Skeletal muscle tissue (tissue), 4 donors: ENCODE results near the gene NTRK3. TPM values are rescaled to one million over a fixed set of nuclear protein-coding genes. Genes with fewer than 3 reads are reported as not detected.

Experiments
- H3K27ac ChIP-seq: one replicate; pipeline ENCODE4 v1.7.0; 2013; ENCODE audit warnings: mild to moderate bottlenecking, low read depth, low read length, inconsistent platforms
- H3K27me3 ChIP-seq, 3 donors: one replicate each; pipeline ENCODE4 v1.7.0; 2013; ENCODE audit warnings: low read length in 3 of 3; ENCODE audit not compliant: control insufficient read depth in 3 of 3, insufficient read depth in 3 of 3
- H3K36me3 ChIP-seq, 3 donors: one replicate each; pipeline ENCODE4 v1.7.0; 2013; ENCODE audit warnings: low read length in 3 of 3; ENCODE audit not compliant: control insufficient read depth in 3 of 3, insufficient read depth in 3 of 3
- H3K4me1 ChIP-seq, 3 donors: one replicate each; pipeline ENCODE4 v1.7.0; 2013; ENCODE audit warnings: low read length in 3 of 3, mild to moderate bottlenecking in 3 of 3; ENCODE audit not compliant: control insufficient read depth in 3 of 3, insufficient read depth in 3 of 3
- H3K4me3 ChIP-seq, 3 donors: one replicate each; pipeline ENCODE4 v1.7.0; 2013; ENCODE audit warnings: low read length in 3 of 3
- H3K9ac ChIP-seq, 3 donors: one replicate each; pipeline ENCODE4 v1.7.0; 2013; ENCODE audit warnings: low read length in 3 of 3, mild to moderate bottlenecking in 3 of 3, moderate library complexity in 2 of 3, low read depth in 1 of 3
- H3K9me3 ChIP-seq, 3 donors: one replicate each; pipeline ENCODE4 v1.7.0; 2013; ENCODE audit warnings: low read length in 3 of 3; ENCODE audit not compliant: control insufficient read depth in 3 of 3
- total RNA-seq: library from RNA; depleted of rRNA; stranded (reverse); fragments of >200 nt; gene quantifications from one replicate; pipeline ENCODE4 v1.2.3, GENCODE V29; 2014
- donor health status: Osteomylitis.

Gene NTRK3
- total RNA-seq, 1 donor from 2014 or later = 6.8 TPM

DNA sequence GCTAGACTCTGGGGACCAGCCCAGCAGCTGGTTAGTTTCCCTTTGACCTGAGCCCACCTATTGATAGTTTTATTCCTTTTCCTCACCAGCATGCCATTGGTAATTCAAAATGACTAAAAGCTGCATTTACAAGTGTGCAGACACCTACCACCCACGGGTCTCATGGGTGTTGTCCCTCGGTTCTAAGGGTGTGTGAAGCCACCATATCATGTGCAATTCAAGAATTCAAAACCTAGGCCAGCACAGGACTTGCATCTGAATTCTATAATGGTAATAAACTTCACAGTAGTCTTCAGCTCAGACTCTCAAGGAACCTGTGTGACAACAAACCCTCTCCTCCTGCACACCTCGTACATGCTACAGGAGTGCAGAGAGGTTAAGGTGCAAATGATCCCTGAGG lies 55.3 kb downstream of the NTRK3 start:
- H3K4me1 ChIP-seq = peaks cover 0 to 3% (median 0%) of the 10 kb centered on the region in 3 donors
- H3K27me3 ChIP-seq = peaks cover 0 to 11% (median 3%) of the 10 kb centered on the region in 3 donors
- H3K9me3 ChIP-seq = no peaks in the 10 kb centered on the region
- no peak overlapping the region for H3K4me3 ChIP-seq
- no peaks in the 10 kb centered on the region for H3K36me3 ChIP-seq
- H3K27ac ChIP-seq = no peak overlapping the region
- H3K9ac ChIP-seq = no peak overlapping the region

DNA sequence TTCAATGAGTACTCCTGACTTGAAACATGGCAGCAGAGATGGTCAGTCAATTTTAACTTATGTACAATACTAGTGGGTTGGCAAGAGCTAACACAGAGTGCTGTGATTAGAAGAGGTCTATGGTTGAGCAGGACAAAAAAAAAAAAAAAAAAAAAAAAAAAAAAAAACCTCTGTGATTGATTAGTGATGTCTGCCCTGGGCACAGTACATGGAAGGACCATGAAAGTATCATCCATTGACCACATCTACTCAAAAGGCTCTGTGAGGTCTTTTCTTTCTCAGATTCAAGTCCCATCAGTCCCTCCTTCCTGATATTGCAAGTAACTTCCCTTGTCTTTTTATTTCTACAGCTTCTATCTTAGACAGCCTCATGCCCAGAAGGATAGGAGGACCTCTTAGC lies 59.6 kb downstream of the NTRK3 start:
- Histone ChIP-seq H3K27ac (no peak overlapping the region), H3K36me3 (no peaks in the 10 kb centered on the region), H3K4me1 (no peaks in the 10 kb centered on the region), H3K9me3 (no peaks in the 10 kb centered on the region), H3K9ac (no peak overlapping the region), H3K27me3 (peaks cover 0 to 8% (median 2%) of the 10 kb centered on the region in 3 donors), H3K4me3 (no peak overlapping the region)

DNA sequence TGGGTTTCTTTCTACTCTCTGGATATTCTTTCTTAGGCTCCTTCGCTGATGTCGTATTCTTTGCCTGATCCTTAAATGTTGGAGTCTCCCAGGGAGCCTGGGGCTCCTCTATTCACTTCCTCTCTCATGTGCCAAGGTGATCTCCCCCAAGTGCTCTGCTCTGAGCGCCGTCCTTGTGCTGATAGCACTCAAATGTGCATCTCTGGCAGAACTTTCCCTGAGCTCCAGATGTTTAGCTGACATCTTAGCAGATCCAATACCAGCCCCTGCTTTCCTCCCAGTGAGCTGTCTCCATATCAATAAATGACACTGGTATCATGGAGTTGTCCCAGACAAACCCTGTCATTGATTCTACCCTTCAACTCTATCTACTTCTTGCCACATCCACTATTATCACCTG lies 62.4 kb downstream of the NTRK3 start:
- peaks cover 0 to 6% (median 0%) of the 10 kb centered on the region in 3 donors for H3K27me3 ChIP-seq

DNA sequence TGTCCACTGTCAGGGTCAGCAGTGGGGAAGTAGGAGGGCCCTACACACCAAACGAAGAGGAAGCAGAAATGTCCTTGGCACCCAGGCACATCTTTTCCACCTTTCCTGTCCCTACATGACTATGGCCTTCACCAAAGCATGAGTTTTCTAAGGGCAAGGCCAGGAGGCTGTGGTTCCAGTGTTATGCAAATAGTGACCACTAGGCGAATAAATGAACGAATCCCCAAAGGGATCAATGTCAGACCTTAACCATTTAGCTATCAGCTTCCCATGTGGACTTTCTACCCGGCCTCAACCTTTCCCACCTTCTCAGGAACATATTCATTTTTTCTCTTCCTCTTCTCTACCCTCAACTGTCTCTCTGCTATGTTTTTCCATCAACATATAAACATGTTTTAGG lies 63.1 kb downstream of the NTRK3 start:
- Histone ChIP-seq H3K36me3 (no peaks in the 10 kb centered on the region), H3K27ac (no peak overlapping the region), H3K4me1 (no peaks in the 10 kb centered on the region), H3K27me3 (peaks cover 0 to 6% (median 0%) of the 10 kb centered on the region in 3 donors), H3K9me3 (no peaks in the 10 kb centered on the region), H3K9ac (no peak overlapping the region), H3K4me3 (no peak overlapping the region)

More for the DNA sequence above, 62.4 kb downstream of the NTRK3 start:
- no peaks in the 10 kb centered on the region for H3K4me1 ChIP-seq
- no peaks in the 10 kb centered on the region for H3K9me3 ChIP-seq
- H3K9ac ChIP-seq = no peak overlapping the region
- H3K27ac ChIP-seq = no peak overlapping the region
- no peak overlapping the region for H3K4me3 ChIP-seq
- no peaks in the 10 kb centered on the region for H3K36me3 ChIP-seq

DNA sequence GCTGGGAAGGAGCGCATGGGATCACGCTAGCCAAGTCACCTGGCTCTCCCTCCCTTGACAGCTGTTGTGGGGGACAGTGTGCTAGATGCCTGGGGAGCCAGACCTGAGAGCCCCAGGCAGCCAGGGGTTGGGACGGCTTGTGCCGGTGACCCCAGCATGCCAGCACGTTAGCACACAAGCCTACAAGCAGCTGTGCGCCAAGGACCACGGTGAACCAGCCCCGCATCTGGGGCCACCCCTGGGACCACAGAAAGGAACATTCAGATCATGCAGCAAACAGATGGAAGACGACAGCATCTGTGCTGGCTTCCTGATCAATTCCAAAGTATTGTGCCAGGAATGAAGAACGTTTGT lies 64.8 kb downstream of the NTRK3 start:
- Histone ChIP-seq H3K4me3 (no peak overlapping the region), H3K27me3 (peaks cover 0 to 6% (median 0%) of the 10 kb centered on the region in 3 donors), H3K36me3 (no peaks in the 10 kb centered on the region), H3K4me1 (no peaks in the 10 kb centered on the region), H3K9me3 (no peaks in the 10 kb centered on the region), H3K9ac (no peak overlapping the region), H3K27ac (no peak overlapping the region)

DNA sequence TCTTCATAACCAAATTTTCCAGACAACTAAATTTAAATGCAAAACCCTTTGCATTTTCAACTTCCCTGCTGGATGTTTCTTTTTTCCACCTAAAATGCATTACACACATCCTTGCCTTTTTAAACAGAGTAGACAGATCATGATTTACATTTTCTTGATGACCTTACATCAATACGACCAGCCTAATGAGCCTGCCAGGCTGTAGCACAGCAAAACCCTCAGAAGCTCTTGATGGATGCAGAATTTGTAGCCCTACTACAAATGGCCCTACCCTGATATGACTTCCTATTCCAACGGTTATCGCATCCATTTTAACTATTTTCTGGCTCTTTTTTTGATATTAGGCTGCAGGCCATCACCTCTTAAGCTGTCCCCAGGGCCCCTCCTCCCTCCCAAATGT lies 66.3 kb downstream of the NTRK3 start:
- H3K9ac ChIP-seq = no peak overlapping the region
- no peaks in the 10 kb centered on the region for H3K9me3 ChIP-seq
- H3K27ac ChIP-seq = no peak overlapping the region
- H3K4me3 ChIP-seq = no peak overlapping the region
- H3K4me1 ChIP-seq = no peaks in the 10 kb centered on the region
- H3K27me3 ChIP-seq = peaks cover 0 to 6% (median 0%) of the 10 kb centered on the region in 3 donors
- no peaks in the 10 kb centered on the region for H3K36me3 ChIP-seq

DNA sequence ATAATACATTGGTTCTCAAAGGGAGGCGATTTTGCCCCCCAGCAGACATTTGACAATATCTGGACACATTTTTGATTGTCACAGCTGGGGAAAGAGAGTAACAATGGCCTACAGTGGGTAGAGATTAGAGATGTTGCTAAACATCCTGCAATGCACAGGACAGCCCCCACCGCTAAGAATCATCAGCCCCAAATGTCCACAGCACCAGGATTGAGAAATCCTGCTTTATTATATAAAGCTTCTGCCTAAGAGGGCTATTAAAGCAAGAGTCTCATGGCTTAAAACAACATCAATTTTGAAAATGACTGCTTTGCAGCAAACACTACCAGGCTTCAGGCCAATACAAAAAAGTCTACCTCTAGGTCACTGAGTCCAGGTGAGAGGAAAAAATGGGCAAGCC lies 68.2 kb downstream of the NTRK3 start:
- Histone ChIP-seq H3K9ac (no peak overlapping the region), H3K4me1 (no peaks in the 10 kb centered on the region), H3K9me3 (no peaks in the 10 kb centered on the region), H3K27me3 (peaks cover 0 to 11% (median 0%) of the 10 kb centered on the region in 3 donors), H3K36me3 (no peaks in the 10 kb centered on the region), H3K4me3 (no peak overlapping the region), H3K27ac (no peak overlapping the region)

DNA sequence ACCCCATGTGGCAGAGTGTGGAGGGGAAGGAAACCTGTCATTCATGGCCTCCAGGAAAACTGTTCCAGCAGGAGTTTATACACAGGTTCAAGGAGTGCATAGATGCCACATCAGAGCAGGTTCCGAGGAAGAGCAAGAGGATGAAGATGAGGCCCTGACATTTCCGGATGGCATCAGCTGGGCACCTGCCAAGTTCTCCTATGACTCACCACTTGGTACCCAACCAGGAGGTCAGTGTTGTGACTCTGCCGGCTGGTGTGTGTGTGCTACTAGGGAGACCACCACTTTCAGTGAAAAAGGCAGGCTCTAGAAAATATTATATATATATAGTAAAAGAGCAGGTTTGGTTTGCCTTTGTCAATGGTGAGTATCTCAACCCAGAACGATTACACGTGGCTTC lies 69.3 kb downstream of the NTRK3 start:
- H3K27me3 ChIP-seq = peaks cover 0 to 9% (median 0%) of the 10 kb centered on the region in 3 donors
- H3K4me3 ChIP-seq = no peak overlapping the region
- H3K36me3 ChIP-seq = no peaks in the 10 kb centered on the region

DNA sequence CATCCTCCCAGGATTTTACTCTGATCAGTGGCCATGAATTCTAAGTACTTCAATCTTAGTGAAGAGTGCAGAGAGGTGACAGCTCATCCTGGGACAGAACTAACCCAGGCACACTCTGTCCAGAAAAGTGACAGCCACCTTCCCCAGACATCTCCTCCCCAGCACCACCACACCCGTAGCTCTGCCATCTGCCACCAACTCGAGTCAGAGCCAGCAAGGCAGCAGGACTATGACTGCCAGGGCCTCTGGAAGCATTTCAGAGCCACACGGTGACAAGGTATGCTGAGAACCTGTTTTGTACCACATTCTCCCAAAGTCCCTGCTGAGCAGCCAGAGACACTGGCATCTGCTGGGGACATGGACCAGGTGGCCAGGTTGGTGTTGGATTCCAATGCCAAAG lies 71.0 kb downstream of the NTRK3 start:
- Histone ChIP-seq H3K4me1 (no peaks in the 10 kb centered on the region), H3K27me3 (peaks cover 0 to 5% (median 0%) of the 10 kb centered on the region in 3 donors), H3K9ac (no peak overlapping the region), H3K36me3 (no peaks in the 10 kb centered on the region), H3K27ac (no peak overlapping the region), H3K4me3 (no peak overlapping the region), H3K9me3 (no peaks in the 10 kb centered on the region)

More for the DNA sequence above, 69.3 kb downstream of the NTRK3 start:
- Histone ChIP-seq H3K27ac (no peak overlapping the region), H3K9me3 (no peaks in the 10 kb centered on the region), H3K9ac (no peak overlapping the region), H3K4me1 (no peaks in the 10 kb centered on the region)

DNA sequence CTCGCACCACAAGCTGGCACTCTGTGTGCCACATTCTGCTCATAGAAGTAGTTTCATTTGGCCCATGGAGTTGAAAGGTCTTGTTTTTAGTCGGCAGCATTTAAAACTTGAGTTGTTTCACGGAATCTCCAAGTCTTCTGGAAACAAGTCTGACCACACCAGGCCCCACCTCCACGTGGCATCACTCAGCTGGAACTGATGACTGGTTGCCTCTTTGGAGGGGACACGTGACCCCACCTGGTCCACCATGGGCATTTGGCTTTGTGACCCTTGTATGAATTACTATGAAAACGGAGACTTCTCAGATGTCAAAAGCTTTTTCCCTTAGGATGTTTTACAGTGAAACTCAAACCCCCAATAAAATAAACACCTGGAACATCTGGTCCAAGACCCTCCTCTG lies 74.9 kb downstream of the NTRK3 start:
- H3K9me3 ChIP-seq = no peaks in the 10 kb centered on the region
- H3K4me1 ChIP-seq = no peaks in the 10 kb centered on the region
- H3K36me3 ChIP-seq = no peaks in the 10 kb centered on the region
- H3K4me3 ChIP-seq = no peak overlapping the region
- peaks cover 0 to 5% (median 0%) of the 10 kb centered on the region in 3 donors for H3K27me3 ChIP-seq
- H3K27ac ChIP-seq = no peak overlapping the region
- no peak overlapping the region for H3K9ac ChIP-seq

DNA sequence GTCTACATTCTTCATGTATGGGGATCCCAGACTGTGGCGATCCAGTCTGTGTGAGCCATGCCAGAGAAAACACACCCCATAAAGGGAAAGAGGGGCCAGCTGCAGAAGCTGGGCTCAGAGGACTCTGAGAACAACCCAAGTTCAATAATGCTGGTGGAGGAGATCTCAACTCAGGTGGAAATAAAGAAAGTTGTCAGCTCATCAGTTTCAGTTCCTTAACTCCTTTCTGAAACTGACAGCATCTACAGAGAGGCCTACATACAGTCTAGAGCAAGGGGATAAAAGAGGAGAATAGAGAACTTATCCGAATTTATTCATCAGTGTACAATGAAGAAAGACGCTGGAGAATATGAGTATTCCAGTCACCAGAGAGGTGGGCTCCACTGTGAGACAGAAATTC lies 77.0 kb downstream of the NTRK3 start:
- Histone ChIP-seq H3K9ac (no peak overlapping the region), H3K36me3 (no peaks in the 10 kb centered on the region), H3K27ac (no peak overlapping the region), H3K27me3 (peaks cover 0 to 5% (median 0%) of the 10 kb centered on the region in 3 donors), H3K4me1 (no peaks in the 10 kb centered on the region), H3K9me3 (no peaks in the 10 kb centered on the region), H3K4me3 (no peak overlapping the region)
